KMS-11 (cell line): ENCODE results near the gene EIF1.

ENCODE experiments used
- H2AFZ ChIP-seq: fragments of 200-600 bp; sonication (generic); 2 replicates; pipeline ENCODE4 v1.6.1; 2016; ENCODE audit warnings: antibody characterized with exemption, mixed run types, low read depth
- H3K27ac ChIP-seq: fragments of 200-600 bp; sonication (generic); 2 replicates; pipeline ENCODE4 v1.6.1; 2016; ENCODE audit warnings: mild to moderate bottlenecking, mixed run types
- H3K27me3 ChIP-seq: fragments of 200-600 bp; sonication (generic); 2 replicates; pipeline ENCODE4 v1.6.1; 2017; ENCODE audit warnings: mild to moderate bottlenecking, low read depth, mixed run types, moderate library complexity; ENCODE audit not compliant: insufficient read depth
- H3K36me3 ChIP-seq: fragments of 200-600 bp; sonication (generic); 2 replicates; pipeline ENCODE4 v1.6.1; 2017; ENCODE audit warnings: mild to moderate bottlenecking, mixed run types; ENCODE audit not compliant: insufficient read depth
- H3K4me1 ChIP-seq: fragments of 200-600 bp; sonication (generic); 2 replicates; pipeline ENCODE4 v1.6.1; 2016; ENCODE audit warnings: mild to moderate bottlenecking, low read depth, mixed run types; ENCODE audit not compliant: poor library complexity, severe bottlenecking
- H3K4me2 ChIP-seq: fragments of 200-600 bp; sonication (generic); 2 replicates; pipeline ENCODE4 v1.7.0; 2016; ENCODE audit warnings: mild to moderate bottlenecking, mixed run types
- H3K4me3 ChIP-seq: fragments of 200-600 bp; sonication (generic); IDR thresholded peaks from 2 replicates; pipeline ENCODE4 v1.6.1; 2017; ENCODE audit warnings: low read depth, low read length, mixed read lengths; ENCODE audit not compliant: insufficient read depth
- H3K79me2 ChIP-seq: fragments of 200-600 bp; sonication (generic); 2 replicates; pipeline ENCODE4 v1.6.1; 2016; ENCODE audit warnings: low read depth, mixed run types; ENCODE audit not compliant: insufficient read depth
- H3K9ac ChIP-seq: fragments of 200-600 bp; sonication (generic); 2 replicates; pipeline ENCODE4 v1.6.1; 2016; ENCODE audit warnings: mild to moderate bottlenecking, mixed run types
- H4K20me1 ChIP-seq: fragments of 200-600 bp; sonication (generic); 2 replicates; pipeline ENCODE4 v1.6.1; 2016; ENCODE audit warnings: mild to moderate bottlenecking, mixed run types; ENCODE audit not compliant: insufficient read depth
- TF ChIP-seq, protein P1 (sequence below): fragments of 200-600 bp; sonication (generic); conservative IDR thresholded peaks from 2 replicates; pipeline ENCODE4 v1.6.1; 2017; ENCODE audit warnings: low read depth, mild to moderate bottlenecking, antibody characterized with exemption, low read length, moderate library complexity, mixed read lengths

EIF1 gene

DNA sequence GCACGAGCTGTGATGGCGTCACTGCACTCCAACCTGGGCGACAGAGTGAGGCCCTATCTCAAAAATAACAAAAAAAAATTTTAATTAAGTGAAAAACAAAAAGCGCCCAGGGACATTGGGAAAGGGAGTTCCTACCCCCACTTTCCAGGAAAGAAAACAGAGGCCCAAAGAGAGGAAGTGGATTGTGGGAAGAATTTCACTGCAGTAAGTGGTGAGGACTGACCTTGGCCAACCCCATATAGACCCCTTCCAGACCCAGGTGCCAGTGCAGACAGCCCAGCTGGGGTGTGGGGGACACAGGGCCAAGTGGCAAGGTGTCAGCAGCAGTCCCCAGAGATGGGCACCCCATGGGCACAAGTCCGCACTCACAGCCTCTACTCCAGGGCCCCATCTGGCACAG is 35.3 kb upstream of the EIF1 start:
- H3K79me2 ChIP-seq, result no peaks in the 10 kb centered on the region
- H3K4me1 ChIP-seq, result peaks cover under 1% of the 10 kb centered on the region
- no peaks in the 10 kb centered on the region for H3K36me3 ChIP-seq
- no peak overlapping the region for H3K27ac ChIP-seq
- H3K4me2 ChIP-seq, result no peak overlapping the region
- H2AFZ ChIP-seq, result no peak overlapping the region
- TF ChIP-seq, protein P1, sequence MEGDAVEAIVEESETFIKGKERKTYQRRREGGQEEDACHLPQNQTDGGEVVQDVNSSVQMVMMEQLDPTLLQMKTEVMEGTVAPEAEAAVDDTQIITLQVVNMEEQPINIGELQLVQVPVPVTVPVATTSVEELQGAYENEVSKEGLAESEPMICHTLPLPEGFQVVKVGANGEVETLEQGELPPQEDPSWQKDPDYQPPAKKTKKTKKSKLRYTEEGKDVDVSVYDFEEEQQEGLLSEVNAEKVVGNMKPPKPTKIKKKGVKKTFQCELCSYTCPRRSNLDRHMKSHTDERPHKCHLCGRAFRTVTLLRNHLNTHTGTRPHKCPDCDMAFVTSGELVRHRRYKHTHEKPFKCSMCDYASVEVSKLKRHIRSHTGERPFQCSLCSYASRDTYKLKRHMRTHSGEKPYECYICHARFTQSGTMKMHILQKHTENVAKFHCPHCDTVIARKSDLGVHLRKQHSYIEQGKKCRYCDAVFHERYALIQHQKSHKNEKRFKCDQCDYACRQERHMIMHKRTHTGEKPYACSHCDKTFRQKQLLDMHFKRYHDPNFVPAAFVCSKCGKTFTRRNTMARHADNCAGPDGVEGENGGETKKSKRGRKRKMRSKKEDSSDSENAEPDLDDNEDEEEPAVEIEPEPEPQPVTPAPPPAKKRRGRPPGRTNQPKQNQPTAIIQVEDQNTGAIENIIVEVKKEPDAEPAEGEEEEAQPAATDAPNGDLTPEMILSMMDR, result no peak
- H3K27me3 ChIP-seq, result no peaks in the 10 kb centered on the region
- no peak overlapping the region for H3K4me3 ChIP-seq
- H4K20me1 ChIP-seq, result no peaks in the 10 kb centered on the region
- no peak overlapping the region for H3K9ac ChIP-seq

DNA sequence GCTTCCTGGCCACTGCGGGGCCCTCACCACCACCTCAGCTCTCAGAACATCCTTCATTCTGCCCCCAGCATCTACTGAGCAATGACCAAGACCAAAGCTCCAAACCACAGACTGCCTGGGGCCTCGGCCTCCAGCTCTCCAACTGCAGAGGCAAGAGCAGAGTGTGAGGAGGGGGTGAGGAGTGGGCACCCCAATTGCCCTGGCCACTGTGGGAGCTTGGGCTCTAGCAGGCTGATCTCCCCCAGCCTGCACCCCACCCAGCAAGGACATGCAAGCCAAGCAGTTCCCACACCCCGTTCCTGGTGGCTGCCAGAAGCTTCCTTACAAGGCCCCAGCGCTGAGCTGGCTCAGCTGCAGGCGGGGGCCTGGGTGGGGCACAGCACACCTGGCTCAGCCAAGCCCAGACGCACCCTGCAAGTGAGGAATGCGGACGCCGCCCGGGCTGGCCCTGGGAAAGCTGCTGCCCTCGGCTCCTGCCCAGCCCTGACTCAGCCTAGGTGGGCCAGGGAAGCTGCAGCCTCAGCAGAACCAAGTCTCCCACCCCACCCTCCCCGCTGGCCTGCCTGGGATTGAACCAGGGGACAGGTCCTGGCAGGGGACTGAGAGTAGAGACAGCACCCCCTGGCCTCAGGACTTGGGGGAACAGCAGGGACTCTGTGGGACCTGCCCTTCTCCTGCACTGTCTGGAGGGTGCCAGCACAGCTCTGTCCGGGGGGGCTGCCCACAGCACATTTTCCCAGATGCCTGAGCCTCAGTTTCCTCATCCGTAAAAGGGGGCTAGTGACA is 34.6 kb upstream of the EIF1 start:
- no peaks in the 10 kb centered on the region for H4K20me1 ChIP-seq
- H2AFZ ChIP-seq, result no peak overlapping the region
- H3K79me2 ChIP-seq, result no peaks in the 10 kb centered on the region
- no peaks in the 10 kb centered on the region for H3K36me3 ChIP-seq
- H3K4me3 ChIP-seq, result no peak overlapping the region
- no peaks in the 10 kb centered on the region for H3K4me1 ChIP-seq
- H3K27ac ChIP-seq, result no peak overlapping the region
- H3K27me3 ChIP-seq, result no peaks in the 10 kb centered on the region
- TF ChIP-seq, protein P1, result no peak
- no peak overlapping the region for H3K4me2 ChIP-seq
- H3K9ac ChIP-seq, result no peak overlapping the region

DNA sequence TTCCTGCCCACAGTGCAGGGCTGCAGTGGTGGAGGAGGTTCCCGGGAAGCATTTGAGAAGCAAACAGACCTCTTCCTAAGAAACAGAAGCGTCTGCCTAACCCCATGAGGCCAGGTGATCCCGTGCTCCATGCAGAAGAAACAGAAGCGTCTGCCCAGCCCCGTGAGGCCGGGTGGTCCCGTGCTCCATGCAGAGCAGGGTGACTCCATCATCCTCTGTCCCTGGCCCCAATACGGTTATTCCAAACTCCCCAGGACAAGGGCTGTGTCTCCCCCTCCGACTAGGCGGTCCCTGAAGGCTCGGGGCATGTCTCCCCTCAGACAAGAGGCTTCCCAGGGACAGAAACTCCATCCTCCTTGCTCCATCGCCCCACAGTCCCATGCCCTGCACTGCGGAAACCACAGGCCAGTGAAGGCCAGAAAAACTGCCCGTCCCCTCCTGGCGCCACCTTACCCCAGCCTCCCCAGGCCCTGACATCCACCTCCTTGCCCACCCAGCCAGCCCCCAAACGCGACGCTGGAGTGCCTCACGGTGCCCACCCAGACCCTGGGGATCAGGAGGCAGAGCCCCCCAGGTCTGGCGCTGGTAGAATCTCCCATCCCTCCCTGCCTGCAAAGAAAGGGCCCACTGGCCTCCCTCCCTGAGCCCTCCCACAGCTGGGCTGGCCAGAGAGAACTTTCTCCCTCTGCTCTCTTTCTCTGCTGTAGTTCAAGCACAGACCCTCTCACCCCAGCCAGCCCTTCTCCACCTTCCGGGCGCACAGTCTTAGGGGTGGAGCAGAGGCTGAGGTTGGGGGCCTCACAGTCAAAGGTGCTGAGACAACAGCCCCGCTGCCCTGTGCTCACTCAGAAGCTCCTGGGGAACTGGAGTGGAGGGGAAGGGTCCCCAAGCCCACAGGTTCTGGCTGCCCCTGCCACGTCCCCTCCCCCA is 33.7 kb upstream of the EIF1 start:
- Histone ChIP-seq H2AFZ (no peak overlapping the region), H3K4me2 (no peak overlapping the region), H3K27me3 (no peaks in the 10 kb centered on the region), H3K4me1 (no peaks in the 10 kb centered on the region), H4K20me1 (no peaks in the 10 kb centered on the region), H3K4me3 (no peak overlapping the region), H3K9ac (no peak overlapping the region), H3K36me3 (no peaks in the 10 kb centered on the region), H3K79me2 (no peaks in the 10 kb centered on the region), H3K27ac (no peak overlapping the region)
- TF ChIP-seq, protein P1, result no peak

DNA sequence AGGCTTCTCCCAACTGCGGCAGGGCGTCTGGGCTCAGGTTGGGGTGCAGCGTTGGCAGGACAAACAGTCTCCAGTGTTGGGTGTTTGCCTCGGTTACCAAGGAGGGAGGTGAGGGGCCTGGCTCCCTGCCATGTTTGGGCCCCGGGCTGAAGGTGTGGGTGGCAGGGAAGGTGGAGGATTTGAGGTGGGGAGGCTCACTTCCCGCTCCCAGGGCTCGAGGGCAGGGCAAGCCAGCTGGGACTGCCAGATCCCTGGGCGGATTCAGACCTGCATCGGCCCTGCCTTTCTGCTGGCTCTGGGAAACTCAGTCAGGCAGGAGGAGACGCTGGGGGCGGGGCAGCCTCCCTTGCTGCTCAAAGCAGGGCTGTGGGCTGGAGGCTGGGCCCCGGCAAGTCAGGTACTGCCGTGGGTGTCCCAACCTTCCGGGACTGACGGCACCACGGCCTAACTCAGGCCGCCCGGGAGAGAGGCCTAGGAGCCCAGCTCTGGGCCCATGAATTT is 33.0 kb upstream of the EIF1 start:
- no peaks in the 10 kb centered on the region for H3K36me3 ChIP-seq
- no peaks in the 10 kb centered on the region for H3K79me2 ChIP-seq
- TF ChIP-seq, protein P1, result no peak
- no peak overlapping the region for H3K9ac ChIP-seq
- H3K27me3 ChIP-seq, result no peaks in the 10 kb centered on the region
- H4K20me1 ChIP-seq, result no peaks in the 10 kb centered on the region
- no peaks in the 10 kb centered on the region for H3K4me1 ChIP-seq
- no peak overlapping the region for H3K4me3 ChIP-seq
- no peak overlapping the region for H2AFZ ChIP-seq
- no peak overlapping the region for H3K27ac ChIP-seq
- H3K4me2 ChIP-seq, result no peak overlapping the region
